H1 (cell line): ENCODE results near the gene GPC2.
"Not testable (repeated sequence)": the region's sequence is repeated elsewhere in the genome, so short reads cannot be mapped to it uniquely, and the experiment has no call there.

Experiments
- ATF2 ChIP-seq: IDR thresholded peaks from 2 replicates; pipeline ENCODE4 v1.6.1; 2012; ENCODE audit warnings: low read length, inconsistent platforms
- CTBP2 ChIP-seq: IDR thresholded peaks from 2 replicates; pipeline ENCODE4 v1.7.0; 2011; ENCODE audit warnings: borderline replicate concordance, mild to moderate bottlenecking, moderate library complexity, mixed read lengths, low read length; ENCODE audit not compliant: insufficient read depth, insufficient read length
- EZH2 ChIP-seq: fragments of 200-600 bp; sonication (generic); IDR thresholded peaks from 2 replicates; pipeline ENCODE4 v1.7.1; 2012; ENCODE audit warnings: low read depth, mild to moderate bottlenecking, moderate library complexity, low read length, inconsistent platforms; ENCODE audit not compliant: severe bottlenecking
- GABPA ChIP-seq: IDR thresholded peaks from 2 replicates; pipeline ENCODE4 v1.6.1; 2011; ENCODE audit warnings: mild to moderate bottlenecking, low read length, moderate library complexity, borderline replicate concordance; ENCODE audit not compliant: insufficient read depth
- JUN ChIP-seq: IDR thresholded peaks from 2 replicates; pipeline ENCODE4 v1.6.1; 2011; ENCODE audit warnings: low read depth, mild to moderate bottlenecking, improper control_type of control experiment, low read length
- POLR2A ChIP-seq, 2 experiments: IDR thresholded peaks; 1 replicate in 1 of 2; 2 replicates in 1 of 2; pipeline ENCODE4 v1.6.1; 2011; ENCODE audit warnings: low read depth in 2 of 2, low read length in 2 of 2, mild to moderate bottlenecking in 2 of 2; ENCODE audit errors: control extremely low read depth in 1 of 2
- POLR2AphosphoS5 ChIP-seq: IDR thresholded peaks from 2 replicates; pipeline ENCODE4 v1.6.1; 2011; ENCODE audit warnings: low read depth, low read length
- RAD21 ChIP-seq, 2 experiments: IDR thresholded peaks in 1 of 2; conservative IDR thresholded peaks in 1 of 2; 2 replicates each; pipeline ENCODE4 v1.6.1; 2011; ENCODE audit warnings: low read depth in 2 of 2, low read length in 2 of 2, improper control_type of control experiment in 1 of 2, inconsistent platforms in 1 of 2, mild to moderate bottlenecking in 1 of 2, moderate library complexity in 1 of 2
- RFX5 ChIP-seq: IDR thresholded peaks from 2 replicates; pipeline ENCODE4 v1.6.1; 2011; ENCODE audit warnings: low read depth, low read length, improper control_type of control experiment, borderline replicate concordance
- SIRT6 ChIP-seq: IDR thresholded peaks from one replicate; pipeline ENCODE4 v1.7.1; 2012; ENCODE audit warnings: low read length, inconsistent platforms
- TEAD4 ChIP-seq: IDR thresholded peaks from 2 replicates; pipeline ENCODE4 v1.6.1; 2012; ENCODE audit warnings: low read depth, low read length, inconsistent platforms, mixed read lengths
- TF ChIP-seq, protein P1 (sequence below), 3 experiments: IDR thresholded peaks; 1 replicate in 2 of 3; 2 replicates in 1 of 3; pipeline versions ENCODE4 v1.5.1 to v1.6.1; 2011; ENCODE audit warnings: low read length in 3 of 3, mild to moderate bottlenecking in 3 of 3, inconsistent platforms in 2 of 3, low read depth in 1 of 3, moderate library complexity in 1 of 3; ENCODE audit not compliant: insufficient read depth in 1 of 3; ENCODE audit errors: control extremely low read depth in 1 of 3

- not testable (repeated sequence) for TF ChIP-seq GABPA; EZH2; JUN; POLR2AphosphoS5; ATF2; RAD21 (IDR thresholded peaks at IDR 0.05 in 1 of 2, conservative IDR thresholded peaks at IDR 0.05 in 1 of 2; ENCODE audit: low read depth in 2 of 2, low read length in 2 of 2); TEAD4; SIRT6; POLR2A (IDR thresholded peaks at IDR 0.05; ENCODE audit: control extremely low read depth in 1 of 2, low read depth in 2 of 2, low read length in 2 of 2); RFX5; CTBP2
- TF ChIP-seq, protein P1, sequence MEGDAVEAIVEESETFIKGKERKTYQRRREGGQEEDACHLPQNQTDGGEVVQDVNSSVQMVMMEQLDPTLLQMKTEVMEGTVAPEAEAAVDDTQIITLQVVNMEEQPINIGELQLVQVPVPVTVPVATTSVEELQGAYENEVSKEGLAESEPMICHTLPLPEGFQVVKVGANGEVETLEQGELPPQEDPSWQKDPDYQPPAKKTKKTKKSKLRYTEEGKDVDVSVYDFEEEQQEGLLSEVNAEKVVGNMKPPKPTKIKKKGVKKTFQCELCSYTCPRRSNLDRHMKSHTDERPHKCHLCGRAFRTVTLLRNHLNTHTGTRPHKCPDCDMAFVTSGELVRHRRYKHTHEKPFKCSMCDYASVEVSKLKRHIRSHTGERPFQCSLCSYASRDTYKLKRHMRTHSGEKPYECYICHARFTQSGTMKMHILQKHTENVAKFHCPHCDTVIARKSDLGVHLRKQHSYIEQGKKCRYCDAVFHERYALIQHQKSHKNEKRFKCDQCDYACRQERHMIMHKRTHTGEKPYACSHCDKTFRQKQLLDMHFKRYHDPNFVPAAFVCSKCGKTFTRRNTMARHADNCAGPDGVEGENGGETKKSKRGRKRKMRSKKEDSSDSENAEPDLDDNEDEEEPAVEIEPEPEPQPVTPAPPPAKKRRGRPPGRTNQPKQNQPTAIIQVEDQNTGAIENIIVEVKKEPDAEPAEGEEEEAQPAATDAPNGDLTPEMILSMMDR (IDR thresholded peaks at IDR 0.05; ENCODE audit: control extremely low read depth in 1 of 3, insufficient read depth in 1 of 3, low read depth in 1 of 3, low read length in 3 of 3): not testable (repeated sequence)
Observed at GRCh38 chr7:100195901-100196322, 18.7 kb upstream of the GPC2 start.
